ENCODE measurements around the gene ZCCHC14.
"Not testable (repeated sequence)": the region's sequence is repeated elsewhere in the genome, so short reads cannot be mapped to it uniquely, and the experiment has no call there.

ZCCHC14 gene

DNA sequence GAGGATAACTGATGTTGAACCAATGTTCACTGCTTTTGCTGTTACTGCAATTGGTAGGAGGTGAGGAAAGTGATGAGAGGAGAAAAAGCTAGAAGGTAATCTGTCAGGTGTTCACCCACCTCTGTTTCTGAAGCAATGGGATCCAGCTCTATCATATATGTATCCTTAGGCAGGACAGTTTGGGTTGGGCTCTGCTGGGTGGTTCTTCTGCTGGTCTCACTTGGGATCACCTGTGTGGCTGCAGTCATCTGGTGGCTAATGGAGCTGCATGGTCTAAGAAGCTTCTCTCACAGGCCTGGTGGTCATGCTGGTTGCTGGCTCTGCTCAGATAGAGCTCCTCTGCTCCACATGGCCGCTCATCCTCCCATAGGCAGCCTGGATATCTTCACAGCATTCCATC is 40.2 kb upstream of the ZCCHC14 start:
- H3K4me1 ChIP-seq (ENCODE audit: insufficient read depth, low read length) = no peaks in the 10 kb centered on the region
- no peak overlapping the region for H3K9ac ChIP-seq (ENCODE audit: low read depth, low read length)
- H3K36me3 ChIP-seq (ENCODE audit: insufficient read depth, low read length) = no peaks in the 10 kb centered on the region
- no peaks in the 10 kb centered on the region; the same call in none of the 2 replicates for H3K9me3 ChIP-seq (ENCODE audit: control insufficient read depth, insufficient read depth, low read length)

DNA sequence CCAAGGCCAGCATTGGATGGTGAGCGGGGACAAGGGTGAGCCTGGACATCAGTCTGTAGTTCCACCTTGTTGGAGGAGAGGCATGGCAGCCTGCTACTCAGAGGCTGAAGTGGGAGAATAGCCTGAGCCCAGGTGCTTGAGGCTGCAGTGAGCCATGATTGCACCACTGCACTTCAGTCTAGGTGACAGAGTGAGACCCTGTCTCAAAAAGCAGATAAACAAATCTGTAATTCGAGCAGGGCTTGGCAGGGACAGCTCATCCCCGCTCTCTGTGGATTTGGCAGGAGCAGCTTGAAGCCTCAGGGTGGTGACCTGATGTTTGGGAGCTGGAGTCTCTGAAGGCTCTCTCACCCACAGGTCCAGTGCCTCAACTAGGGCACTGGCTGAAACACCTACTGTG is 38.6 kb upstream of the ZCCHC14 start:
- Histone ChIP-seq H3K9me3 (ENCODE audit: control insufficient read depth, insufficient read depth, low read length) (no peaks in the 10 kb centered on the region; the same call in none of the 2 replicates), H3K9ac (ENCODE audit: low read depth, low read length) (no peak overlapping the region), H3K36me3 (ENCODE audit: insufficient read depth, low read length) (no peaks in the 10 kb centered on the region), H3K4me1 (ENCODE audit: insufficient read depth, low read length) (no peaks in the 10 kb centered on the region)

DNA sequence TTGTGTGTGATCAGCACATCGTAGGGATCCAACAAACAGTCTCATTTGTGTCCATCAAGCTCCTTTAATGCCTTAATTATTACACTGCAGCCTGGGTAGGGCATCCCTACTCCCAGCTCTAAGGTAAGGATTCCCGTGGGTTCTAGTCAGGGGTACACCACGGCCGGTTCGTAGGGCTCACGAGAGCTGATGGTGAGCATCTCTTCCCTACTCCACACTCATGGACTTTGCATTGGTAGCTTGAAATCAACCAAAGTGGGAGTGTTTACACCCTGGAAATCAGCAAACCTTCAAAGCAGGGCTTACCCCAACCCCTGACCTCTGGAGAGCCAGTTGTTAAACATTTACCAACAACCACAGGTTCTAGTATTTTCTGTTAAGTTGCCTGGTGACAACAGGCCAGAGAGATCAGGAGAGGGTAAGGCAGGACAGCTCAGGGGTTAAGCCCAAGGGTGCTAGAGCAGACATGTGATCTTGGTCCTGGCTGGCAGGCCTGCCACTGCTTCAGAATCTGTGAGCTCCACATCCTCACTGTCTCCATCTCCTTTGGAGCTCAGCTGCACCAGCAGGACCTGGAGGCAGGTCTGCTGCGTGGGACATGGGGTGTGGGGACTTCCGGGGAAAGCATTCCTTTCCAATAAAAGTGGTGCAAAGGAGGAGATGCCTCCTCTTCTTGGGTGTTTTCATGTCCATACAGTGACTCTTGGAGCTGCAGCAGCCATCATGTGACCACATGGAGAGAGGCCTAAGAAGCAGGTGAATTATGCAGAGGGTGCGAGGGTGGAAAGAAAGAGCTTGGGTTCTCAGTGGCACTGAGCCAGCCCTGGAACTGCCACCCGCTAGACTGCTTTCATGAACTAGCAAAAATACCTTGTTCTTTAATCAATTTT is 36.1 kb upstream of the ZCCHC14 start:
- H3K4me1 ChIP-seq (ENCODE audit: insufficient read depth, low read length) = no peaks in the 10 kb centered on the region
- H3K9me3 ChIP-seq (ENCODE audit: control insufficient read depth, insufficient read depth, low read length) = no peaks in the 10 kb centered on the region; the same call in 1 of the 2 replicates
- H3K9ac ChIP-seq (ENCODE audit: low read depth, low read length) = no peak overlapping the region
- no peaks in the 10 kb centered on the region for H3K36me3 ChIP-seq (ENCODE audit: insufficient read depth, low read length)

GRCh38 chr16:87527055-87527724 is 34.4 kb upstream of the ZCCHC14 start:
- Histone ChIP-seq H3K36me3 (ENCODE audit: insufficient read depth, low read length) (no peaks in the 10 kb centered on the region), H3K4me1 (ENCODE audit: insufficient read depth, low read length) (no peaks in the 10 kb centered on the region), H3K9me3 (ENCODE audit: control insufficient read depth, insufficient read depth, low read length) (no peaks in the 10 kb centered on the region), H3K9ac (ENCODE audit: low read depth, low read length) (no peak overlapping the region)

GRCh38 chr16:87526238-87526947 is 33.6 kb upstream of the ZCCHC14 start:
- Histone ChIP-seq H3K9ac (ENCODE audit: low read depth, low read length) (no peak overlapping the region), H3K9me3 (ENCODE audit: control insufficient read depth, insufficient read depth, low read length) (no peaks in the 10 kb centered on the region), H3K36me3 (ENCODE audit: insufficient read depth, low read length) (no peaks in the 10 kb centered on the region), H3K4me1 (ENCODE audit: insufficient read depth, low read length) (no peaks in the 10 kb centered on the region)

DNA sequence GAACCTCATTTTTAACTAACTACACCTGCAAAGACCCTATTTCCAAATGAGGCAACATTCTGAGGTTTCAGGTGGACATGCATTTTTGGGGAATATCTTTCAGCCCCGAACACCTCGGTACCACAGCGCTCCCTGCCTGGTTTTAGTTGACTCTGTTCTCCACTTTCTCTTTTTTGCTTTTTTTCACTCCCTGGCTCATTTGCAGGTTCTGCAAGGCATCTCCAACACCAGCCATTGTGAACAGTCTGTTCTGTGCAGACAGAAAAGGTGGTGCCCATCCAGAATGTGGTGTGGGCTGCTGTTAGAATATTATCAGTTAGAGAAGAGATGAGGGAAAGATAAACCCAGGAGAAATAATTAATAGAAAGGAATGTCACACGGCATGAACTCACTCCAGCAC is 32.5 kb upstream of the ZCCHC14 start:
- Histone ChIP-seq H3K9me3 (ENCODE audit: control insufficient read depth, insufficient read depth, low read length) (no peaks in the 10 kb centered on the region), H3K9ac (ENCODE audit: low read depth, low read length) (no peak overlapping the region), H3K4me1 (ENCODE audit: insufficient read depth, low read length) (no peaks in the 10 kb centered on the region), H3K36me3 (ENCODE audit: insufficient read depth, low read length) (no peaks in the 10 kb centered on the region)

GRCh38 chr16:87524407-87524806 is 31.6 kb upstream of the ZCCHC14 start:
- Histone ChIP-seq H3K9ac (ENCODE audit: low read depth, low read length) (no peak overlapping the region), H3K4me1 (ENCODE audit: insufficient read depth, low read length) (no peaks in the 10 kb centered on the region), H3K9me3 (ENCODE audit: control insufficient read depth, insufficient read depth, low read length) (no peaks in the 10 kb centered on the region), H3K36me3 (ENCODE audit: insufficient read depth, low read length) (no peaks in the 10 kb centered on the region)

DNA sequence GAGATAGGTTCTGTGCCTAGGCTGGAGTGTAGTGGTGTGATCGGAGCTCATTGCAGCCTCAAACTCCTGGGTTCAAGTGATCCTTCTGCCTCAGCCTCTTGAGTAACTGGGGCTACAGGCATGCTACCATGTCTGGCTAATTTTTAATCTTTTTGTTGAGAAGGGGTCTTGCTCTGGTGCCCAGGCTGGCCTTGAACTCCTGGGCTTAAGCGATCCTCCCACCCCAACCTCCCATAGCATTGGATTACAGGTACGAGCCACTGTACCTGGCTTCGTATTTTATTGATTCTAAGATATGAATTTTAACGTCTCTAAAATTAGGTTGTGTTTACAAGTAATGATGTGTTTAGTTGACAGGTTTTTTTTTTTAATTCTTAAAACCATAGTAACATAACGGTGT is 30.8 kb upstream of the ZCCHC14 start:
- H3K36me3 ChIP-seq (ENCODE audit: insufficient read depth, low read length); H3K9me3 ChIP-seq (ENCODE audit: control insufficient read depth, insufficient read depth, low read length); H3K9ac ChIP-seq (ENCODE audit: low read depth, low read length); H3K4me1 ChIP-seq (ENCODE audit: insufficient read depth, low read length): not testable (repeated sequence)

GRCh38 chr16:87521764-87522163 is 28.9 kb upstream of the ZCCHC14 start:
- not testable (repeated sequence) for H3K9me3 ChIP-seq (ENCODE audit: control insufficient read depth, insufficient read depth, low read length); H3K36me3 ChIP-seq (ENCODE audit: insufficient read depth, low read length); H3K4me1 ChIP-seq (ENCODE audit: insufficient read depth, low read length); H3K9ac ChIP-seq (ENCODE audit: low read depth, low read length)

DNA sequence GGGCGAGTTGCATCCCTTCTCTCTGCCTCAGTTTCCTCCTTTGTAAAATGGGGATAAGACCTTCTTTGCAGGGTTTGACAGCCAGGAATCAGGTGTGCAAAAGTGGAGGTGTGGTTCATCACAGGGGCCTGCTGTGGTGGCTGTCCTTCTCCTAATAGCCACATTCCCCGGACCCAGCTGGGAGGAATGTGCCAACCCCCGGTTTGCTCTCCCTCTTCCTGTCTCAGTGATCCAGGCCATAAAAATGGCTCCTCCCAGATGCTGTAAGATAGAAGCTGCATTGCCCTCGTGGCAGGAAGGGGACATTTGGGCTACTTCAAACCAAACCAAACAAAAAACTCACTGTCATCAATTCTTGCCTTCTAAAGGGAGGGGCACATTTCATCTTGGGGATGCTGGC is 26.3 kb upstream of the ZCCHC14 start:
- H3K4me1 ChIP-seq (ENCODE audit: insufficient read depth, low read length); H3K36me3 ChIP-seq (ENCODE audit: insufficient read depth, low read length); H3K9ac ChIP-seq (ENCODE audit: low read depth, low read length); H3K9me3 ChIP-seq (ENCODE audit: control insufficient read depth, insufficient read depth, low read length): not testable (repeated sequence)

DNA sequence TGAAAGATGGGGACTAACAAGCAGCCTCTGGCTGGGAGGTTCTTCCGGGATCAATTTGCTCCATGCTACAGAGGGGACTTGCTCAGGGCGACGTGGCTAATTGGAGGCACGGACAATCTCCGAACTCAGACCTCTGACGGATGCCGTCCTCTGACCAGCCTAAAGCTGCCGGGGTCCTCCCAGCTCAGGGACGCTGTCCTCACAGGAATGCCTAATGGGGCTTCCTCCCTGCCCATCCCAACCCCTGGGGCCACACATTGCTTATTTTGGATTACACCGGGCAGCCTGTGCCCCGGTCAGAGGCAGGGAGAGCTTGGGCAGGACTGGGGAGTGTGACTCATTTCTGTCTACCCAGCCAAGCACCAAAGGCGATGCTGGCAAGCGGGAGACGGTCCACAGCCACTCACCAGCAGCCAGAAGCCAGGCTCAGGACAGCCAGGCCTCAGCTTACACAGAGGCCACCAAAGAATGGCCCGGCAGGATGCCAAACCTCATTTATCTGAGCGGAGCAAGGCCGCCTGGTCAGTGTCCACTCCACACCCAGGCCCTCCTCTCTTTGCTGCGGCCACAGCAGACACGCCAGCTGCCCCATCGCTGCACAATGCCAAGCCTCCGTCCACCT is 25.7 kb upstream of the ZCCHC14 start:
- H3K4me1 ChIP-seq (ENCODE audit: insufficient read depth, low read length); H3K9ac ChIP-seq (ENCODE audit: low read depth, low read length); H3K9me3 ChIP-seq (ENCODE audit: control insufficient read depth, insufficient read depth, low read length): not testable (repeated sequence)

GRCh38 chr16:87517610-87518429 is 25.0 kb upstream of the ZCCHC14 start:
- H3K4me1 ChIP-seq (ENCODE audit: insufficient read depth, low read length); H3K9ac ChIP-seq (ENCODE audit: low read depth, low read length); H3K36me3 ChIP-seq (ENCODE audit: insufficient read depth, low read length); H3K9me3 ChIP-seq (ENCODE audit: control insufficient read depth, insufficient read depth, low read length): not testable (repeated sequence)

More for the DNA sequence above, 25.7 kb upstream of the ZCCHC14 start:
- H3K36me3 ChIP-seq (ENCODE audit: insufficient read depth, low read length) = not testable (repeated sequence)

- H3K36me3 ChIP-seq (ENCODE audit: insufficient read depth, low read length) = no peaks in the 10 kb centered on the region
- no peak overlapping the region for H3K9ac ChIP-seq (ENCODE audit: low read depth, low read length)
- peaks cover 5% of the 10 kb centered on the region; the same call in 1 of the 2 replicates for H3K4me1 ChIP-seq (ENCODE audit: insufficient read depth, low read length)
- H3K9me3 ChIP-seq (ENCODE audit: control insufficient read depth, insufficient read depth, low read length) = no peaks in the 10 kb centered on the region
These were observed 23.5 kb upstream of the ZCCHC14 start for GRCh38 chr16:87516361-87516760.
